ENCODE data around the gene RADIL. TPM values are rescaled to one million over a fixed set of nuclear protein-coding genes. Genes with fewer than 3 reads are reported as not detected.

Gene RADIL
- total RNA-seq, 2 donors from 2014 or later, result 2.1 to 29.0 TPM

- intact Hi-C loops (cut with DNase I), result no loop called here
- WGBS, 2 donors, result 44 to 82% methylated on average over 1 to 2 of the region's 2 CpGs
- TF ChIP-seq POLR2A (IDR thresholded peaks at IDR 0.05), result no peak
- TF ChIP-seq CTCF (IDR thresholded peaks at IDR 0.05), result no peak
- Histone ChIP-seq H3K27ac (no peak overlapping the region), H3K4me1 (no peaks in the 10 kb centered on the region), H3K9me3 (no peaks in the 10 kb centered on the region), H3K36me3 (replicated peaks in 1 of 2; ENCODE audit: insufficient read depth in 1 of 2, low read depth in 2 of 2) (no peaks in the 10 kb centered on the region), H3K4me3 (no peak overlapping the region), H3K27me3 (no peaks in the 10 kb centered on the region)
- ATAC-seq, result no peak
- DNase-seq, result no peak
Measured at GRCh38 chr7:4928445-4928844, 44.9 kb upstream of the RADIL start.

GRCh38 chr7:4919969-4920766 lies 36.7 kb upstream of the RADIL start:
- DNase-seq (no peak), ATAC-seq (no peak)
- H3K4me3 ChIP-seq, result no peak overlapping the region
- TF ChIP-seq CTCF (IDR thresholded peaks at IDR 0.05) (no peak), POLR2A (IDR thresholded peaks at IDR 0.05) (no peak)
- WGBS, 2 donors, result 53 to 73% methylated on average over 12 to 17 of the region's 19 CpGs
- H3K9me3 ChIP-seq, result no peaks in the 10 kb centered on the region
- intact Hi-C loops (cut with DNase I), result no loop called here
- no peaks in the 10 kb centered on the region for H3K4me1 ChIP-seq
- H3K36me3 ChIP-seq (replicated peaks in 1 of 2; ENCODE audit: insufficient read depth in 1 of 2, low read depth in 2 of 2), result no peaks in the 10 kb centered on the region
- no peak overlapping the region for H3K27ac ChIP-seq
- no peaks in the 10 kb centered on the region for H3K27me3 ChIP-seq

- TF ChIP-seq CTCF (IDR thresholded peaks at IDR 0.05) (no peak), POLR2A (IDR thresholded peaks at IDR 0.05) (no peak)
- ATAC-seq (no peak), DNase-seq (no peak)
- H3K36me3 ChIP-seq (replicated peaks in 1 of 2; ENCODE audit: insufficient read depth in 1 of 2, low read depth in 2 of 2), result no peaks in the 10 kb centered on the region
- H3K9me3 ChIP-seq, result no peaks in the 10 kb centered on the region
- no peak overlapping the region for H3K4me3 ChIP-seq
- H3K27ac ChIP-seq, result no peak overlapping the region
- WGBS, 2 donors, result 63 to 64% methylated on average over 8 of the region's 8 CpGs
- no peaks in the 10 kb centered on the region for H3K27me3 ChIP-seq
- intact Hi-C loops (cut with DNase I), result no loop called here
- H3K4me1 ChIP-seq, result no peaks in the 10 kb centered on the region
Measured at GRCh38 chr7:4916113-4916512, 32.6 kb upstream of the RADIL start.

- DNase-seq (no peak), ATAC-seq (no peak)
- WGBS, 2 donors, result 79 to 81% methylated on average over 16 to 18 of the region's 20 CpGs
- Histone ChIP-seq H3K9me3 (no peaks in the 10 kb centered on the region), H3K27me3 (no peaks in the 10 kb centered on the region), H3K4me3 (no peak overlapping the region), H3K27ac (no peak overlapping the region), H3K36me3 (replicated peaks in 1 of 2; ENCODE audit: insufficient read depth in 1 of 2, low read depth in 2 of 2) (no peaks in the 10 kb centered on the region), H3K4me1 (no peaks in the 10 kb centered on the region)
- intact Hi-C loops (cut with DNase I), result no loop called here
- TF ChIP-seq CTCF (IDR thresholded peaks at IDR 0.05) (no peak), POLR2A (IDR thresholded peaks at IDR 0.05) (no peak)
Measured at GRCh38 chr7:4911111-4911828, 27.8 kb upstream of the RADIL start.

Data from body of pancreas (tissue), 4 donors.